HG02870 (cell line): ENCODE results near the gene IQCC.

Source experiments
- ATAC-seq: cut with Tn5 transposase; IDR thresholded peaks from one replicate; pipeline ENCODE4 v1.9.1; 2021; ENCODE audit warnings: mild to moderate bottlenecking, moderate library complexity; ENCODE audit not compliant: unreplicated experiment

Gene IQCC

DNA sequence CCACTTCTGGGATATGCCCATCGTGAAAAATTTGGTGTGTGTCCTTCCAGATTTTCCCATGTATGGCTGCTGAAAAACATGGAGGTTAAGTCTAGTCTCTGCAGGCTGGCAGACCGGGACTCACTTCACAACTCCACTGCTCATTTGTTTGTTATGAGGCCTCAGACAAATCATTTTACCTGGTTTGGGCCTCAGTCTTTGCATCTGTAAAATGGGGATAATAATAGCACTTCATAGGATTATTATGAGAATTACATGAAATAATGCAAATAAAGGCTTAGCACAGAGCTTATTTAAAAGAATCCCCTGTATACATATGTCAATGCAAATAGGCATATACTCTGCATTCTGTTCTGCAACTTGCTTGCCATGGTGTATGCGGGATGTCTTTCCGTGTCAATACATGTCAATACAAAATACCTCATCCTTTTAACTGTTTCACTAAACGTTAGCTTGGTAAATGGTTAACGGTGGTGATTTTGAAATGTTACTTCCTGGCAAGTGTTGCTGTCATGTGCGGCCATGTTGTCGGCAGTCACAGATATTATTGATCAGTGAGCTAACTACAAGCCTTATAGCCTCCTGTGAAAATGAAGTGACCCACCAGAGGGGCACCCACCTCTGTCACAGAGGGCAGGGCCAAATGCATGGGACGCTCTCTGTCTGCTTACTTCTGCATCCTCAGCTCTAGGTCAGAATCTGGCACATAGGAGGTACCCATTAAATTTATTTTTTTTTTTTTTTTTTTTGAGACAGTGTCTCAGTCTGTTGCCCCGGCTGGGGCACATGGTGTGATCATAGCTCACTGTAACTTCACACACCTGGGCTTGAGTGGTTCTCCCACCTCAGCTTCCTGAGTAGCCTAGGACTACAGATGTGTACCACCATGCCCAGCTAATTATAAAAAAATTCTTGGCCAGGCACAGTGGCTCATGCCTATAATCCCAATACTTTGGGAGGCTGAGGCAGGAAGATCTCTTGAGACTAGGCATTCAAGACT, 49.9 kb downstream of the IQCC start:
- no peak for ATAC-seq

DNA sequence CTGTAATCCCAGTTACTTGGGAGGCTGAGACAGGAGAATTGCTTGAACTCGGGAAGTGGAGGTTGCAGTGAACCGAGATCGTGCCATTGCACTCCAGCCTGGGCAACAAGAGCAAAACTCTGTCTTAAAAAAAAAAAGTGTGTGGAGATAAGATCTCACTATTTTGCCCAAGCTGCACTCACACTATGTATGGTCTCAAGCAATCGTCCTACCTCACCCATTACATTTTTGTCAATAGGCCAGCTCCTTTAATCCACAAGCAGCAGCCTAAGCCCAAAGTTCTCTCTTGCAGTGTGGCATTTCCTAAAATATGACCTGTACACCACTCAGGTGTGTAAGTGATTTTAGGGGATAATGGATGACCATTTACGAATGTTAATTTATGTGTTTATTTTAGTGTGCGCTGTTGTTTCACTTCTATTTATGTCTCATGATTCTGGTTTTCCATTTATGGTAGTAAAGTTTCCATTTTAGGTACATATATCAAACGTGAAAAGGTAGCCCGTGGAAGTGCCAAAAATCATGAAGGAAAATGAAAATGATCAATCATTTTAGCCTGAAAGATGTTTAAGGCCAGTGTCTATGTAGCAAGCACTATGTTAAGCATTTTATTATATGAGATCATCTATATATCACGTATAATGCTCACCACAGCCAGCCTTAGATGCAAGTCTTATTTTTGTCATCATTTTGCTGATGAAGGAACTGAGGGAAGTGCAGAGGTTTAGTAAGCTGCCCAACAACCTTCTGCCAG, 51.2 kb downstream of the IQCC start:
- no peak for ATAC-seq

DNA sequence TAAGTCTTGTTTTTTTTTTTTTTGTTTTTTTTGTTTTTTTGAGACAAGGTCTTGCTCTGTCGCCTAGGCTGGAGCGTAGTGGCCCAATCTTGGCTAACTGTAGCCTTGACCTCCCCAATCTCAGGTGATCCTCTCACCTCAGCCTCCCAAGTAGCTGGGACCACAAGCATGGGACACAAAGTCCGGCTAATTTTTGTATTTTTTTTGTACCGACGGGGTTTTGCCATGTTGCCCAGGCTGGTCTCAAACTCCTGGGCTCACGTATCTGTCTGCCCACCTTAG, 51.7 kb downstream of the IQCC start:
- ATAC-seq = no peak
